Sciatic nerve (tissue), 2 donors: ENCODE data around the gene FBXW8. TPM values are rescaled to one million over a fixed set of nuclear protein-coding genes. Genes with fewer than 3 reads are reported as not detected.
A peak's percentile ranks its signal among the peaks of the same experiment; 100 is the strongest.

Experiments used
- ATAC-seq: fragments of 200-7000 bp; cut with Tn5 transposase; one replicate; pipeline ENCODE4 v1.9.1; 2020; ENCODE audit warnings: mild to moderate bottlenecking, moderate library complexity
- DNase-seq: peaks from one replicate; pipeline ENCODE4 v3.0.0-alpha.2; 2020; ENCODE audit warnings: low spot score
- intact Hi-C: fragments of 100-400 bp; cut with DNase I; formaldehyde crosslinking; loops from one replicate; pipeline ENCODE4 v1.14.2; 2022
- total RNA-seq: library from RNA; stranded (reverse); fragmentation: NEBNext Ultra II Directional; extraction: Animal tissue kit (Norgen Biotek cat#: 25700); gene quantifications from one replicate; pipeline ENCODE4 v1.2.1, GENCODE V29; 2021
- donor health status: DM: no; HTN: no; CAD: no.
- donor health status: DM: no; HTN: no; CAD: no.

FBXW8 gene
- total RNA-seq, 1 donor from 2014 or later: 12.9 TPM

- ATAC-seq (no peak), DNase-seq (no peak)
- intact Hi-C loops: no loop called here
Observed at GRCh38 chr12:117010693-117011451, 100.1 kb downstream of the FBXW8 start.

- intact Hi-C loops: no loop called here
- ATAC-seq (no peak), DNase-seq (no peak)
Observed at GRCh38 chr12:117011988-117012805, 101.4 kb downstream of the FBXW8 start.

- ATAC-seq: no peak
- intact Hi-C loops: no loop called here
- no peak for DNase-seq
Observed at GRCh38 chr12:117013726-117014125, 103.0 kb downstream of the FBXW8 start.

GRCh38 chr12:117014342-117014887 is 103.7 kb downstream of the FBXW8 start:
- DNase-seq (no peak), ATAC-seq (no peak)
- intact Hi-C loops: no loop called here

- ATAC-seq: no peak
- intact Hi-C loops: no loop called here
Observed at GRCh38 chr12:117015811-117016210, 105.1 kb downstream of the FBXW8 start.

GRCh38 chr12:117017807-117018206 is 107.1 kb downstream of the FBXW8 start:
- DNase-seq (no peak), ATAC-seq (no peak)
- intact Hi-C loops: no loop called here

More at GRCh38 chr12:117015811-117016210, 105.1 kb downstream of the FBXW8 start:
- DNase-seq: no peak

GRCh38 chr12:117018276-117018675 is 107.5 kb downstream of the FBXW8 start:
- intact Hi-C loops: no loop called here
- ATAC-seq (no peak), DNase-seq (no peak)

- ATAC-seq (no peak), DNase-seq (no peak)
Observed at GRCh38 chr12:117018685-117019084, 107.9 kb downstream of the FBXW8 start.

GRCh38 chr12:117019866-117020265 is 109.1 kb downstream of the FBXW8 start:
- ATAC-seq: no peak
- intact Hi-C loops: loop anchor here (10.0 kb wide), 1 partner anchor 125 kb away; no protein-coding TSS in a partner anchor
- DNase-seq: no peak

More at GRCh38 chr12:117018685-117019084, 107.9 kb downstream of the FBXW8 start:
- intact Hi-C loops: no loop called here

GRCh38 chr12:117020536-117021220 is 109.9 kb downstream of the FBXW8 start:
- intact Hi-C loops: loop anchor here (10.0 kb wide), 1 partner anchor 124 kb away; no protein-coding TSS in a partner anchor
- no peak for DNase-seq
- ATAC-seq: no peak

GRCh38 chr12:117022465-117022864 is 111.7 kb downstream of the FBXW8 start:
- intact Hi-C loops: loop anchor here (10.0 kb wide), 1 partner anchor 122 kb away; no protein-coding TSS in a partner anchor
- ATAC-seq: no peak
- no peak for DNase-seq

- ATAC-seq (no peak), DNase-seq (peak; percentile 38)
- intact Hi-C loops: loop anchor here (10.0 kb wide), 1 partner anchor 121 kb away; no protein-coding TSS in a partner anchor
Observed at GRCh38 chr12:117023998-117024960, 113.5 kb downstream of the FBXW8 start.

- no peak for ATAC-seq
- intact Hi-C loops: loop anchor here (10.0 kb wide), 1 partner anchor 120 kb away; no protein-coding TSS in a partner anchor
- peak; percentile 41 for DNase-seq
Observed at GRCh38 chr12:117024961-117025480, 114.3 kb downstream of the FBXW8 start.

GRCh38 chr12:117025481-117026151 is 114.9 kb downstream of the FBXW8 start:
- DNase-seq: peak; percentile 74
- intact Hi-C loops: loop anchor here (10.0 kb wide), 1 partner anchor 119 kb away; no protein-coding TSS in a partner anchor
- peak; percentile 79 for ATAC-seq

- DNase-seq (peak; percentile 33), ATAC-seq (no peak)
- intact Hi-C loops: loop anchor here (10.0 kb wide), 1 partner anchor 118 kb away; no protein-coding TSS in a partner anchor
Observed at GRCh38 chr12:117026343-117026742, 115.6 kb downstream of the FBXW8 start.

GRCh38 chr12:117026921-117027250 is 116.1 kb downstream of the FBXW8 start:
- ATAC-seq: no peak
- intact Hi-C loops: loop anchor here (10.0 kb wide), 1 partner anchor 118 kb away; no protein-coding TSS in a partner anchor
- DNase-seq: no peak
